K562 (cell line): Measurements from ENCODE around the gene FANCD2. TPM values are rescaled to one million over a fixed set of nuclear protein-coding genes. Genes with fewer than 3 reads are reported as not detected.

Experiments
- ATAC-seq: fragments of 200-7000 bp; cut with Tn5 transposase; 3 replicates; pipeline ENCODE4 v1.9.1; 2020; ENCODE audit warnings: moderate library complexity
- BruUV-seq: library from RNA; stranded (reverse); fragments of 400-500 nt; replicated peaks from 2 replicates; lab custom pipeline; 2021; lab: Mats Ljungman, UMichigan
- CTCF ChIA-PET: fragments of 300-600 bp; formaldehyde crosslinking; extraction: SDS; loops from one replicate; lab custom pipeline; 2021; ENCODE audit warnings: low intra/inter-chr PET ratio; lab: Yijun Ruan, JAX
- POLR2A ChIA-PET: fragments of 300-600, 350-650 bp; sonication (Branson Sonifier 250); formaldehyde crosslinking; extraction: SDS; loops from one replicate; lab custom pipeline; 2021; ENCODE audit warnings: antibody characterized with exemption, inconsistent platforms; lab: Yijun Ruan, JAX
- DNase-seq, 4 experiments: peaks; one replicate each; pipeline versions ENCODE4 v3.0.0 to v3.0.0-alpha.2; 2011 to 2018; ENCODE audit warnings: low spot score in 3 of 4, mixed read lengths in 3 of 4; ENCODE audit errors: extremely low read depth in 1 of 4
- FAIRE-seq: peaks from 2 replicates; lab custom pipeline; 2011; peaks lifted over from hg19 to GRCh38; lab: Jason Lieb, UNC
- H2AFZ ChIP-seq: 2 replicates; pipeline ENCODE4 v1.6.0; 2011; ENCODE audit warnings: low read depth, low read length, control low read depth, inconsistent platforms
- H3K27ac ChIP-seq: fragments of 200-600 bp; 3 replicates; pipeline ENCODE4 v1.8.0; 2011; ENCODE audit warnings: low read depth, mild to moderate bottlenecking, control low read depth, inconsistent platforms, low read length, moderate library complexity, mixed read lengths; ENCODE audit errors: extremely low read depth
- H3K27me3 ChIP-seq, 2 experiments: fragments of 300-600 bp in 1 of 2; 2 replicates in 1 of 2; 3 replicates in 1 of 2; pipeline versions ENCODE4 v1.6.0 to v1.8.0; 2011; ENCODE audit warnings: inconsistent platforms in 2 of 2, low read length in 2 of 2, mild to moderate bottlenecking in 1 of 2, mixed read lengths in 1 of 2, moderate library complexity in 1 of 2; ENCODE audit not compliant: control insufficient read depth in 2 of 2, insufficient read depth in 2 of 2
- H3K36me3 ChIP-seq: fragments of 300-600 bp; 3 replicates; pipeline ENCODE4 v1.8.0; 2011; ENCODE audit warnings: mild to moderate bottlenecking, low read length, inconsistent platforms; ENCODE audit not compliant: control insufficient read depth, insufficient read depth
- H3K4me1 ChIP-seq, 2 experiments: fragments of 200-600 bp in 1 of 2; replicated peaks in 1 of 2; 2 replicates in 1 of 2; 3 replicates in 1 of 2; pipeline versions ENCODE4 v1.5.1 to v1.8.0; 2011; ENCODE audit warnings: inconsistent platforms in 2 of 2, low read length in 2 of 2, mild to moderate bottlenecking in 1 of 2, mixed read lengths in 1 of 2, moderate library complexity in 1 of 2; ENCODE audit not compliant: control insufficient read depth in 2 of 2, insufficient read depth in 2 of 2
- H3K4me2 ChIP-seq: 2 replicates; pipeline ENCODE4 v1.6.1; 2011; ENCODE audit warnings: low read length, control low read depth, inconsistent platforms, mixed read lengths; ENCODE audit not compliant: insufficient read depth
- H3K4me3 ChIP-seq: fragments of 200-600 bp; sonication (generic), shearing (Covaris generic); 2 replicates; pipeline ENCODE4 v1.5.1; 2016; ENCODE audit warnings: control low read depth, inconsistent platforms
- H3K79me2 ChIP-seq: fragments of 200-600 bp; 3 replicates; pipeline ENCODE4 v1.8.0; 2011; ENCODE audit warnings: low read length, inconsistent platforms; ENCODE audit not compliant: control insufficient read depth, insufficient read depth
- H3K9ac ChIP-seq, 2 experiments: 2 replicates each; pipeline versions ENCODE4 v1.6.0 to v1.6.1; 2011; ENCODE audit warnings: low read depth in 2 of 2, low read length in 2 of 2, control low read depth in 1 of 2, inconsistent platforms in 1 of 2, mild to moderate bottlenecking in 1 of 2, mixed read lengths in 1 of 2; ENCODE audit not compliant: insufficient read depth in 1 of 2
- H3K9me1 ChIP-seq: one replicate; pipeline ENCODE4 v1.6.0; 2011; ENCODE audit warnings: inconsistent platforms, mild to moderate bottlenecking, low read length, moderate library complexity; ENCODE audit not compliant: control insufficient read depth, insufficient read depth
- H3K9me3 ChIP-seq: replicated peaks from 2 replicates; pipeline ENCODE4 v1.5.1; 2011; ENCODE audit warnings: low read depth, low read length, inconsistent platforms; ENCODE audit not compliant: control insufficient read depth, insufficient read depth
- H4K20me1 ChIP-seq: replicated peaks from 2 replicates; pipeline ENCODE4 v1.6.1; 2011; ENCODE audit warnings: low read length, inconsistent platforms, mixed read lengths; ENCODE audit not compliant: control insufficient read depth, insufficient read depth
- PBX2 ChIP-seq, 2 experiments: IDR thresholded peaks in 1 of 2; conservative IDR thresholded peaks in 1 of 2; 2 replicates each; pipeline ENCODE4 v1.6.1; 2016; ENCODE audit warnings: low read depth in 2 of 2, mild to moderate bottlenecking in 1 of 2, missing compliant biosample characterization in 1 of 2, missing genetic modification characterization in 1 of 2, moderate library complexity in 1 of 2
- PCBP2 ChIP-seq: fragments of 200-400 bp; formaldehyde crosslinking; IDR thresholded peaks from 2 replicates; pipeline ENCODE4 v1.6.1; 2018; ENCODE audit warnings: low read length, low read depth, mild to moderate bottlenecking, moderate library complexity; ENCODE audit not compliant: poor library complexity, severe bottlenecking
- RB1 ChIP-seq: fragments of 450-650 bp; IDR thresholded peaks from 2 replicates; pipeline ENCODE4 v1.6.1; 2017; ENCODE audit warnings: low read depth, mild to moderate bottlenecking
- SIN3B ChIP-seq: fragments of 450-650 bp; IDR thresholded peaks from 2 replicates; pipeline ENCODE4 v1.6.1; 2017; ENCODE audit warnings: low read depth, mild to moderate bottlenecking, moderate library complexity
- SMARCA5 ChIP-seq: fragments of 450-650 bp; IDR thresholded peaks from 2 replicates; pipeline ENCODE4 v1.6.1; 2016
- UBTF ChIP-seq, 2 experiments: IDR thresholded peaks; 2 replicates each; pipeline ENCODE4 v1.6.1; 2012; ENCODE audit warnings: improper control_type of control experiment in 2 of 2, low read depth in 2 of 2, low read length in 2 of 2, borderline replicate concordance in 1 of 2
- ZNF311 ChIP-seq: fragments of 250-450 bp; sonication (Bioruptor Pico); IDR thresholded peaks from 2 replicates; pipeline ENCODE4 v1.4.0; 2020; ENCODE audit warnings: mild to moderate bottlenecking, moderate library complexity
- ZNF589 ChIP-seq: fragments of 200-800 bp; sonication (Bioruptor generic); IDR thresholded peaks from 2 replicates; pipeline ENCODE4 v1.6.1; 2016; ENCODE audit warnings: low read depth, missing genetic modification characterization, missing compliant biosample characterization
- WGBS: fragments of 100-300 bp; shearing (Covaris generic); methylation state at CpG from one replicate; pipeline ENCODE4 v1.1.6; 2016; ENCODE audit warnings: low coverage, mixed read lengths; ENCODE audit not compliant: insufficient coverage; ENCODE audit errors: missing lambda C conversion rate; 5-methylcytosine and 5-hydroxymethylcytosine counted together
- in situ Hi-C: fragments of 300-500 bp; cut with MboI; formaldehyde crosslinking; loops from 4 replicates; pipeline ENCODE4 v1.15.0; 2018; ENCODE audit warnings: inconsistent platforms, mixed read lengths
- intact Hi-C: fragments of 100-400 bp; cut with micrococcal nuclease; formaldehyde crosslinking; loops from 2 replicates; pipeline ENCODE4 v1.14.2; 2022
- polyA plus RNA-seq, 8 experiments: library from polyadenylated mRNA; depleted of rRNA in 4 of 8; stranded (reverse) in 5 of 8; unstranded in 3 of 8; fragments of >200 nt; fragmentation: Nextera tagmentation in 2 of 8; fragmentation: Illumina TruSeq in 1 of 8; extraction: Ambion mirVana in 2 of 8; extraction: Trizol in 1 of 8; gene quantifications; 2 replicates each; pipeline versions ENCODE4 v1.2.1 to v1.2.3, GENCODE V29; 2011 to 2014; ENCODE audit warnings: inconsistent platforms in 1 of 8, missing spikeins in 1 of 8
- total RNA-seq, 7 experiments: library from RNA; depleted of rRNA in 6 of 7; stranded (reverse); fragments of >200 nt in 6 of 7; fragmentation: Illumina TruSeq in 2 of 7; extraction: Trizol in 2 of 7; gene quantifications; 2 replicates each; pipeline versions ENCODE4 v1.2.1 to v1.2.3, GENCODE V29; 2011 to 2021; ENCODE audit warnings: low replicate concordance in 1 of 7
- TF ChIP-seq, protein P1 (sequence below): fragments of 250-450 bp; sonication (Bioruptor Pico); IDR thresholded peaks from 2 replicates; pipeline ENCODE4 v1.8.0; 2021; ENCODE audit warnings: mild to moderate bottlenecking, moderate library complexity

The FANCD2 gene
- total and polyA plus RNA-seq, 9 of the 15 experiments (the other 6 are each of a cell fraction or from before 2014, with no cell fraction given) = 59.4 to 137 (median 96.1) TPM

DNA sequence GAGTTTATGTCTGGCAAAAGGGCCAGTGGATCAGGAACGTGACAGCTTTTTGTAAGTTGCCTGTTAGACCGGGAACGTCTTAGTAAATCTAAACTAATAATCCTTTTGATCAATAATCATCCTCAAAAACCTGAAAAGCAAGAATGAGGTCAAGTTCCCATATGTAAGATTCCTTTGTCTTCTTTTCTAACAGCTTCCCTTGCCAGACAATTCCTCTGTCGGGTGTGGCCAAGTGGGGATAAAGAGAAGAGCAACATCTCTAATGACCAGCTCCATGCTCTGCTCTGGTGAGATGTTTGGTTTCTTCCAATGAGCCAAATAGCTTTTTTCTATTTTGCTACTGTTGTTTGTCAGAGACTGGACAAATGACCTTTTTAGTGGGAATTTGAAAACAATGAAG lies 62.0 kb downstream of the FANCD2 start:
- no peak overlapping the region for H3K4me2 ChIP-seq
- no peak overlapping the region for H3K27ac ChIP-seq
- ChIA-PET CTCF (no interaction called here), POLR2A (interaction anchor here (1.2 kb wide), 2 partner anchors 12 to 17 kb away, joined by 3 to 6 read pairs; no protein-coding TSS in a partner anchor)
- H3K27me3 ChIP-seq = no peaks in the 10 kb centered on the region
- no peak overlapping the region for H3K4me3 ChIP-seq
- H4K20me1 ChIP-seq = no peaks in the 10 kb centered on the region
- WGBS = 85% methylated on average over 4 of the region's 4 CpGs
- DNase-seq (no peak), ATAC-seq (no peak), FAIRE-seq (no peak)
- H3K4me1 ChIP-seq = no peaks in the 10 kb centered on the region
- TSS peak; percentile 22 for BruUV-seq
- TF ChIP-seq PCBP2 (no peak), PBX2 (CRISPR knock-in tag; IDR thresholded peaks at IDR 0.05; ENCODE audit: low read depth) (no peak), PBX2 (tag; conservative IDR thresholded peaks at IDR 0.05; ENCODE audit: low read depth) (no peak), RB1 (no peak), SIN3B (no peak), ZNF589 (CRISPR knock-in tag) (no peak), UBTF (IDR thresholded peaks at IDR 0.05; ENCODE audit: borderline replicate concordance in 1 of 2, low read depth in 2 of 2, low read length in 2 of 2) (no peak), ZNF311 (CRISPR knock-in tag) (no peak), SMARCA5 (no peak)
- TF ChIP-seq, protein P1, sequence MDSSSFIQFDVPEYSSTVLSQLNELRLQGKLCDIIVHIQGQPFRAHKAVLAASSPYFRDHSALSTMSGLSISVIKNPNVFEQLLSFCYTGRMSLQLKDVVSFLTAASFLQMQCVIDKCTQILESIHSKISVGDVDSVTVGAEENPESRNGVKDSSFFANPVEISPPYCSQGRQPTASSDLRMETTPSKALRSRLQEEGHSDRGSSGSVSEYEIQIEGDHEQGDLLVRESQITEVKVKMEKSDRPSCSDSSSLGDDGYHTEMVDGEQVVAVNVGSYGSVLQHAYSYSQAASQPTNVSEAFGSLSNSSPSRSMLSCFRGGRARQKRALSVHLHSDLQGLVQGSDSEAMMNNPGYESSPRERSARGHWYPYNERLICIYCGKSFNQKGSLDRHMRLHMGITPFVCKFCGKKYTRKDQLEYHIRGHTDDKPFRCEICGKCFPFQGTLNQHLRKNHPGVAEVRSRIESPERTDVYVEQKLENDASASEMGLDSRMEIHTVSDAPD (CRISPR knock-in tag) = no peak
- H2AFZ ChIP-seq = no peak overlapping the region
- intact Hi-C loops (no loop called here), in situ Hi-C loops (no loop called here)
- H3K36me3 ChIP-seq = peaks cover 78% of the 10 kb centered on the region
- no peaks in the 10 kb centered on the region for H3K9me3 ChIP-seq
- no peaks in the 10 kb centered on the region for H3K79me2 ChIP-seq
- H3K9me1 ChIP-seq = no peaks in the 10 kb centered on the region
- no peak overlapping the region for H3K9ac ChIP-seq
